ENCODE data around the gene TBX4.

TBX4 gene

DNA sequence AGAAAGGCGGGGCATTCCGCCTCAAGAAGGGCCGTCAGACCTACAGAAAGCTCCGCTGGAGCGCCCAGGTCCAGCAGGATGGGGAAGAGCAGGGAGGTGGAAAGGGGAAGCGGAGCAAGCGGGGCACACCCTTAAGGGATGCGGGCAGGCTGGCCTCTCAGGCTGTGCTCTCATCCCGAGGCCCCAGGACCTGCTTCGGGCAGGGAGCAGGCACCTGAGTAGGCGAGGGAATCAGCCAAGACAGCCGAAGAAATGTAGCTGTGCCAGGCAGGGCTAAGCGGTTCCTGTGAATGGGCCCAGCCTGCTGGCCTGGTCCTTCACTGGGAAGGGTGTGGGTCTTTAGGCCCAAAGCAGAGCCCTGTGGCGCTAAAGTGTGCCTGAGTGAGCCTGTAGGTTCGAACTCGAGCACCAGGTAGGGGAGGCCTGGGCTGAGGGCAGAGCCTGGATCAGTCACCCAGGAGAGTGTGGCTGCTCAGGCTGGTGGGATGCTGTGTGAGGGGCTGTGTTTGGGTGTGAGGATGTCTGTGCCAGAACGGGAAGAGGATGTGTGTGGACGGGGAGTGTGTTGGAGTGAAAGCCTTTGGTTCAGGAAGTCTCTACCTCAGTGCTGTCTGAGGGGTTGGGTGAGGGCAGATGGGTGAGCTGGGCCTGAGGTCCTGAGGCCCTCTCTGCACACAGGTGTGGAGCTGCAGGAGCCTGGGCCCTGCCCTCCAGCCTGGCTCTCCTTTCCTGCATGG lies 3.3 kb downstream of the TBX4 start:
- no peak for DNase-seq

DNA sequence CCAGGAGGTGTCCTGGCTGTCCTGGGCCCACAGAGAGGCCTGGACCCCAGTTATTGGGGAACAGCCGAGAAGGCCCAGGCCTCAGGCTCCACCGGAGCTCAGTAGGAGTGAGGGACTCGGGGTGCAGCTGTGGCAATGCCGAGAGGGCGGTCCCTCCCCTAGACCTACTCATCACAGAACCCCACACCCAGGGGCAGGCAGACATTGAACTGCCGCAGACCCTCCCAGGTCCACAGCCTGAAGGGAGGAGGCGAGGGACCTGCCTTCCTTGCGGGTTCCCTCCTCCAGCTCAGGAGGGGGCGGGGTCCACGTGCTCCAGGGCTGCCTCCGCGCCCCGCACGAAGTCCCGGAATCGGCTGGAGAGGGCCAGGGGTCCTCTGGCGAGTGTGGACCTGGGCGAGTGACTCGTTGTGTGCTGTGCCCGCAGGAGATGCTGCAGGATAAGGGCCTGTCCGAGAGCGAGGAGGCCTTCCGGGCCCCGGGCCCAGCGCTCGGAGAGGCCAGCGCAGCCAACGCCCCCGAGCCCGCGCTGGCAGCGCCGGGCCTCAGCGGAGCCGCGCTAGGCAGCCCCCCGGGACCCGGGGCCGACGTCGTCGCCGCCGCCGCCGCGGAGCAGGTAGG lies 3.9 kb downstream of the TBX4 start:
- no peak for DNase-seq

- no peak for DNase-seq
Observed at GRCh38 chr17:61456688-61457225, 4.5 kb downstream of the TBX4 start.

GRCh38 chr17:61457226-61457983 lies 5.2 kb downstream of the TBX4 start:
- no peak for DNase-seq

DNA sequence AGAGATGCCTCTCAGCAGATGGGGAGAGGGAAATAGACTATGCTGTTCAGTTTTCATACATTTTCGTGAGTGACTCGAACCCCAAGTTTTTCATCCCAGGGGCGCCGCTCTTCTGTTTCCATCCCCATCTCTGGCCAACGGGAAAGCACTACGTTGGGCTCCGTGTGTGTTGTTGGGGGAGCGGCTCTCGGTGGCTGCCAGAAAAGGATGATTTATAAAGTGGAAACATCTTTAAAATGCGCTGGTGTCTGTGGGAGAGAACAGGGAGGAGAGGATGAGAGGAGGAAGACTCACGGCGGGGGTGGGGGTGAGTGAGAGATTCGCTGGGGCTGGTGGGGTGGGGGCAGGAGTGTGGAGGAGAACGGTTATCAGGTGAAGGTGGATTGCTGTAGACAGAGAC lies 5.8 kb downstream of the TBX4 start:
- no peak for DNase-seq

DNA sequence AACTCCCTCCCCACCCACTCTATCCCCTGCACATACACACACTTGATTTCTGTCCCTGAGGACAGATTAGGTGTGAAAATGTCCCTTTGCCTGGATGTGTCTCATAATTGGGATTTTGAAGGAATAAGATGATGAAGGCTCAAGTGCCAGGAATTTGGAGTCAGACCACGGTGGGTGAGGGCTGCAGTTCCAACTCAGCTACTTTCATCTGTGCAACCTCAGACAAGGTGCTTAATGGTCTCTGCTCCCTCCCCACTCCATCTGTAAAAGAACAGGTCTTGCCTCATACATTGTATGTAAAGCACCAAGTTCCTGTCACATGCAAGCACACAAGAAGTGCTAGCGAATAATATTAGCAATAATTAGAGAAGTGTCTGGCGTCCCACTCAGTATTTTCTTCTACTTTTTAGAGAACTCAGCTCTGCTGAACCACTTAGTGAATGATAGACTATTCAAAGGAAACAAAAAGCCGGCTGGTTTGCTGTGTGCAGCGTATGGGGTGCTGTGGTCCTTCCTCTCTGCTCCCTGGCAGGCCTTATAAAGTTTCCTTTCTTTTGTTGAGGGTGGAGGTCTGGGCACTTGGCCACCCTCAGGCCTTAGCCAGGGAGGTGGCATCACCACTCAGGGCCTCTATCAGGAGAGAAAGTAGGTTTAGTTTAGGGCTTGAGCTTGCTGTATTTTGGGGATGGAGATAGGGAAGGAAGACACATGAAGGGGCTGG lies 6.4 kb downstream of the TBX4 start:
- no peak for DNase-seq

DNA sequence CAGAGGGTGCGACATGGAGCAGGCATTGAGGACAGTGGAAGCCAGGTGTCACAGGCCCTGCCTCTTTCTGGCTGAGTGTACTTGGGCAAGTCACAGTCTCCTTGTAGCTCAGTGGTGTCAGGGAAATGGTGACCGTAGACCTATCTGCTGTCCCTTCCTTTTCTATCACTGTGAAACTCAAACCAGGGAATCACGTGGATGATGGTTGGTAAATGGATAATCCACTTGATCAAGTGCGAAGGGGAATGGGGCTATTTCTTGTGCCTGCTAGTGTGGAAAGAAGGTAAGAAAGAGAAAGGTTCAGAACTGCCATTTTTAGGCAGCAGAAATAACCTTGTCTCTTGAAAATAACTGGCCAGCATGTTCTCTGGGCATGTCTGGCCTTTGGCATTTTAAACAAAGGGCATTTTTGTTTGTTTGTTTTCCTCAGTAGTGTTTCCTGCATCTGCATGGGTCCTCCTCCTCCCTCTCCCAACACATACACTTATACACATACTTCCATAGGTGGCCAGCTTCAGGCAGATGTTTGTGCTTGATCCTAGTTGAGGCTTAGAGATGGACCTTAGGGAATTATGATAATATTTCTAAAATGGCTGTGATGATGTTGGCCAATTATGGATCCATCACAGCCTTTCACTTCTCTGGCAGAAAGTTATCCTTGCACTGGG lies 7.1 kb downstream of the TBX4 start:
- no peak for DNase-seq

- DNase-seq = no peak
Observed at GRCh38 chr17:61459939-61460718, 7.9 kb downstream of the TBX4 start.

GRCh38 chr17:61460796-61461585 lies 8.8 kb downstream of the TBX4 start:
- no peak for DNase-seq

- DNase-seq = no peak
Observed at GRCh38 chr17:61461586-61461966, 9.4 kb downstream of the TBX4 start.

DNA sequence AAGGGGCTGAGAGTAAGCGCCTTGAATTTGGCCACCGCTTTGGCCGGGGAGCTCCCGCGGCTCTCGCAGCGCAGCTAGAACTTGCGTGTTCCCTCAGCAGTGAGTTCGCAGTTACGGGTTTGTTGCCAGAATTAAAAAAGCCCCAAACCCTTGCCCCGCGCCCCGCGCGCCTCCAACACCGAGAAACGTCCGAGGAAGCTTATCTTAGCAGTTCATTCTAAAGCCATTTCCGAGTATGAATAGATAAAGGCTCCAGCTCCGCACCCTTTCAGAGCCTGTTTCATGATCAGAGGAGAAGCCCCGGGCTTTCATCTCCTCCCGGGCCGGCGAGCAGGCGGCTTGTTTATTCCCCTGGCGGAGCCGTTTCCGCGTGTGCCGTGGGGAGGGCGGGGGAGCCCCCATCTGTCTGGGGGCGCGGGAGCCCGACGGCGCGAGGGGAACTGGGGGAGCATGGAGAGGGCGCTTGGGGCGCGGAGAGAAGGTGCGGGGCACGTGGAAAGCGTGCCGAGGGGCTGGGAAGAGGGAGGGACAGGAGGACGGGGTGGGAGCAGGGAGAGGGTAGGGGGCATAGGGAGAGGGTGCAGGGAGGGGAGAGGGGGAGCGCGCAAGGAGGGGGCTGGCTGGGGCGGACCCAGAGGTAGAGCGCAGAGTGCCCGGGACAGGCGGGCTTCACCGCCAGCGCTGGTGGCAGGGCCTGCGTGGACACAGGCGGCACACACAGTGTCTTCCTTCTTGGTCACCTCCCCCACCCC lies 9.9 kb downstream of the TBX4 start:
- peak; percentile 64 for DNase-seq

DNA sequence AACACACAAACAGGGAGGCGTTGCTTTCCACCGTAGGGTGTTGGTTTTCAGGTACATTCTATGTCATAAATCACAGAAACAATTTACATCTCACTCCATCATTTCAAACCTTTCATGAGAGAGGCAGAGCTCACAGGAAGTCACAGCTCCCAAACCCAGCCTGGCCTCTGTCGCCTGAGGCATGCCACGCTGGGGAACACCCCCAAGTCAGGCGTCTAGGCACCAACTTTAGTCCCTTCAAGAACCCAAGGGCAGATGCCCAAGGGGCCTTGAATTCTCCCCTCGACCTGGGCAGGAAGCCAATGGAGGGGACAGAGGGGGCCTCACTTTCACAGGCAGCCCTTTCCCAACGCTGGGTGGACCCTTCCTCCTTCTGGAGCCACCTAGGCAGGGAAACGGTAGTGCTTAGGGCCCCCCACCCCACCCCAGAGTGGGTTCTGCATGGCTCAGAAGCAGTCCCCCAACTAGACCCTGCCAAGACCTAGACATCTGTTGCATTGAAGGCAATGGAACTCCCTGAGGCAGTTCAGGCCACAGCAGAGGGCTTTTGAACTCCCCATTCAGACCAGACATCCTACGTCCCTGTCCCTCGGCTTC lies 10.6 kb downstream of the TBX4 start:
- DNase-seq = no peak

- DNase-seq = no peak
Observed at GRCh38 chr17:61463316-61464129, 11.3 kb downstream of the TBX4 start.

GRCh38 chr17:61464130-61464842 lies 12.1 kb downstream of the TBX4 start:
- no peak for DNase-seq

GRCh38 chr17:61464843-61465180 lies 12.6 kb downstream of the TBX4 start:
- DNase-seq = peak; percentile 14

DNA sequence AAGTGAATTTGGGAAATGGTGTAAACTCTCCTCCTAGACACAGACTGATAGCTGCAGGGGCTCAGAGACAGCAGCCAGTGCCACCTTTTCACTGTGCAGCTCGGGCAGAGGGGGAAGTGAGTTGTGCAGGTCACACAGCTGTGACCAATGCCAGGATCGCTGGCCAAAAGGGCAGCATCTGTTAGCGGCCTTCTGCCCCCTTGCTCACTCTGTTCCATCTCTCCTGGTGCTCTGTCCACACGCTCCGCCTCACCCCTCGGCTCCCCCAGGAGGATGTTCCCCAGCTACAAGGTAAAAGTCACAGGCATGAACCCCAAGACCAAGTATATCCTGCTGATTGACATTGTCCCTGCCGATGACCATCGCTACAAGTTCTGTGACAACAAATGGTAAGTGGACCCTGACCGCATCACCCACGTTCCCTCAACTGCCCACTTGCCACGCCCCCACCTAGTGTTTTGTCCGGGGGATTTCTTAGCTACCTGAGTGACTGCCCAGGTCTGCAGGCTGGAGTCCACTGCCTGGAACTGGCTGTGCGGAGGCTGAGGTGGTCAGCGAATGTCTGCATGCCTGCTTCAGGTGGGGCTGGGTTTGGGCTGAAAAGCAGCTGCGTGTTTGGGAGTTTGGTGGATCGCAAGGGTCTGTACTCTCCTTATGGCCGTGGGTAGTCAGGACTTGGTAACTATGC lies 13.5 kb downstream of the TBX4 start:
- no peak for DNase-seq

DNA sequence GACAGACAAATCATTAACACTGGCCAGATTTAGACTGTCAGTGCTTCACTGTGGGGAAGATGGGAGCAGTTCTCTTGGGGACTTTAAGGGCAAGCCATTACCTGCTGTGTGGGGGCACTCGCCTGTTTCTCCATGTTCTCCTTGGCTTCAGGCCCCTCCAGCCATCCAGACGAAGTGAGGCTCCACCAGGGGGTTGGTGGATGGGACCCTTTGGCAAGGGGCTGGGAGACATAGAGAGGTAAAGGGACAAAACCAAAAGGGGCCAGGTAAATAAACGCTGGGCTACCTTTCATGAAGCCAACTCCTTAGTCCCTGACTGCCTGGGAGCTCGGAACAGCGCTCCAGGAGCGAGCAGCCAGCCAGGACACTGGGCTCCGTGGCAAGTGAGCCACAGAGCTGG lies 14.0 kb downstream of the TBX4 start:
- no peak for DNase-seq

Data from hematopoietic multipotent progenitor cell treated with erythropoietin and hydrocortisone succinate and interleukin-3 and kit ligand, for 8 days (in vitro differentiated cells).